Neural progenitor cell (in vitro differentiated cells): ENCODE results near the gene COL4A2.

ENCODE experiments used
- CTCF ChIP-seq: fragments of 200-600 bp; sonication (generic); IDR thresholded peaks from 2 replicates; pipeline ENCODE4 v1.5.1; 2017; ENCODE audit warnings: antibody characterized with exemption, mild to moderate bottlenecking
- EZH2 ChIP-seq: fragments of 200-600 bp; sonication (generic); IDR thresholded peaks from 2 replicates; pipeline ENCODE4 v1.6.1; 2017; ENCODE audit warnings: antibody characterized with exemption, mild to moderate bottlenecking, moderate library complexity

- no peak for TF ChIP-seq EZH2
- no peak for TF ChIP-seq CTCF
These were observed 10.1 kb upstream of the COL4A2 start for GRCh38 chr13:110297011-110297410.
